ENCODE data around the gene GALNT10. TPM values are rescaled to one million over a fixed set of nuclear protein-coding genes. Genes with fewer than 3 reads are reported as not detected.

The GALNT10 gene
- total and polyA plus RNA-seq, 2 experiments from 2014 or later, result 3.2 to 12.9 TPM

DNA sequence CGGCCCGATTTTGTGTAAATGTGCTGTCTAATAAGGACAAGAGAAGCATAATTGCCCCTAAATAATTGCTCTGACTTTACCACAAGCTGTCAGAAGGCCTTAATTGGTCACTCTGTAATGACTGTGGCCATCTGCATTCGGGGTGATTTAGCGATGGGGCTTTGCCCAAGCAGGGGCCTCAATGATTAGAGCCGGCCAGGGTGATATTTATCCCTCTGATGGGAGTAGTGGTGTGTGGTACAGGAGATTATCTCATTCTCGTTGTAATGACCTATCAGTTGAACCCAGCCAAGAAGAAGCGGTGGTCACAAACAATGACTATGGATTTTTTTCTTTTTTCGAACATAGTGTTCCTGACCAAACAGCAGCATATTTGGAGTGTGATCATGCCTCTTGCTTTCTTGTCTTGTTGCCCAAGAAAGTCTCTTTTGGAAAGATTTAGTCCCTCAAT, 183.2 kb downstream of the GALNT10 start (continued):
- TF ChIP-seq, protein P1, sequence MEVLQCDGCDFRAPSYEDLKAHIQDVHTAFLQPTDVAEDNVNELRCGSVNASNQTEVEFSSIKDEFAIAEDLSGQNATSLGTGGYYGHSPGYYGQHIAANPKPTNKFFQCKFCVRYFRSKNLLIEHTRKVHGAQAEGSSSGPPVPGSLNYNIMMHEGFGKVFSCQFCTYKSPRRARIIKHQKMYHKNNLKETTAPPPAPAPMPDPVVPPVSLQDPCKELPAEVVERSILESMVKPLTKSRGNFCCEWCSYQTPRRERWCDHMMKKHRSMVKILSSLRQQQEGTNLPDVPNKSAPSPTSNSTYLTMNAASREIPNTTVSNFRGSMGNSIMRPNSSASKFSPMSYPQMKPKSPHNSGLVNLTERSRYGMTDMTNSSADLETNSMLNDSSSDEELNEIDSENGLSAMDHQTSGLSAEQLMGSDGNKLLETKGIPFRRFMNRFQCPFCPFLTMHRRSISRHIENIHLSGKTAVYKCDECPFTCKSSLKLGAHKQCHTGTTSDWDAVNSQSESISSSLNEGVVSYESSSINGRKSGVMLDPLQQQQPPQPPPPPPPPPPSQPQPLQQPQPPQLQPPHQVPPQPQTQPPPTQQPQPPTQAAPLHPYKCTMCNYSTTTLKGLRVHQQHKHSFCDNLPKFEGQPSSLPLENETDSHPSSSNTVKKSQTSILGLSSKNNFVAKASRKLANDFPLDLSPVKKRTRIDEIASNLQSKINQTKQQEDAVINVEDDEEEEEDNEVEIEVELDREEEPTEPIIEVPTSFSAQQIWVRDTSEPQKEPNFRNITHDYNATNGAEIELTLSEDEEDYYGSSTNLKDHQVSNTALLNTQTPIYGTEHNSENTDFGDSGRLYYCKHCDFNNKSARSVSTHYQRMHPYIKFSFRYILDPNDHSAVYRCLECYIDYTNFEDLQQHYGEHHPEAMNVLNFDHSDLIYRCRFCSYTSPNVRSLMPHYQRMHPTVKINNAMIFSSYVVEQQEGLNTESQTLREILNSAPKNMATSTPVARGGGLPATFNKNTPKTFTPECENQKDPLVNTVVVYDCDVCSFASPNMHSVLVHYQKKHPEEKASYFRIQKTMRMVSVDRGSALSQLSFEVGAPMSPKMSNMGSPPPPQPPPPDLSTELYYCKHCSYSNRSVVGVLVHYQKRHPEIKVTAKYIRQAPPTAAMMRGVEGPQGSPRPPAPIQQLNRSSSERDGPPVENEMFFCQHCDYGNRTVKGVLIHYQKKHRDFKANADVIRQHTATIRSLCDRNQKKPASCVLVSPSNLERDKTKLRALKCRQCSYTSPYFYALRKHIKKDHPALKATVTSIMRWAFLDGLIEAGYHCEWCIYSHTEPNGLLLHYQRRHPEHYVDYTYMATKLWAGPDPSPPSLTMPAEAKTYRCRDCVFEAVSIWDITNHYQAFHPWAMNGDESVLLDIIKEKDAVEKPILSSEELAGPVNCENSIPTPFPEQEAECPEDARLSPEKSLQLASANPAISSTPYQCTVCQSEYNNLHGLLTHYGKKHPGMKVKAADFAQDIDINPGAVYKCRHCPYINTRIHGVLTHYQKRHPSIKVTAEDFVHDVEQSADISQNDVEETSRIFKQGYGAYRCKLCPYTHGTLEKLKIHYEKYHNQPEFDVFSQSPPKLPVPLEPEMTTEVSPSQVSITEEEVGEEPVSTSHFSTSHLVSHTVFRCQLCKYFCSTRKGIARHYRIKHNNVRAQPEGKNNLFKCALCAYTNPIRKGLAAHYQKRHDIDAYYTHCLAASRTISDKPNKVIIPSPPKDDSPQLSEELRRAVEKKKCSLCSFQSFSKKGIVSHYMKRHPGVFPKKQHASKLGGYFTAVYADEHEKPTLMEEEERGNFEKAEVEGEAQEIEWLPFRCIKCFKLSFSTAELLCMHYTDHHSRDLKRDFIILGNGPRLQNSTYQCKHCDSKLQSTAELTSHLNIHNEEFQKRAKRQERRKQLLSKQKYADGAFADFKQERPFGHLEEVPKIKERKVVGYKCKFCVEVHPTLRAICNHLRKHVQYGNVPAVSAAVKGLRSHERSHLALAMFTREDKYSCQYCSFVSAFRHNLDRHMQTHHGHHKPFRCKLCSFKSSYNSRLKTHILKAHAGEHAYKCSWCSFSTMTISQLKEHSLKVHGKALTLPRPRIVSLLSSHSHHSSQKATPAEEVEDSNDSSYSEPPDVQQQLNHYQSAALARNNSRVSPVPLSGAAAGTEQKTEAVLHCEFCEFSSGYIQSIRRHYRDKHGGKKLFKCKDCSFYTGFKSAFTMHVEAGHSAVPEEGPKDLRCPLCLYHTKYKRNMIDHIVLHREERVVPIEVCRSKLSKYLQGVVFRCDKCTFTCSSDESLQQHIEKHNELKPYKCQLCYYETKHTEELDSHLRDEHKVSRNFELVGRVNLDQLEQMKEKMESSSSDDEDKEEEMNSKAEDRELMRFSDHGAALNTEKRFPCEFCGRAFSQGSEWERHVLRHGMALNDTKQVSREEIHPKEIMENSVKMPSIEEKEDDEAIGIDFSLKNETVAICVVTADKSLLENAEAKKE (CRISPR knock-in tag; IDR thresholded peaks at IDR 0.05), result no peak
- TF ChIP-seq POLR2AphosphoS5 (IDR thresholded peaks at IDR 0.05; ENCODE audit: low read depth) (no peak), REST (IDR thresholded peaks at IDR 0.05; ENCODE audit: unreplicated experiment) (no peak), ZNF331 (CRISPR knock-in tag; IDR thresholded peaks at IDR 0.05; ENCODE audit: low read depth) (no peak), EZH2phosphoT487 (IDR thresholded peaks at IDR 0.05; ENCODE audit: unreplicated experiment) (no peak)

GRCh38 chr5:154374264-154374663, 183.7 kb downstream of the GALNT10 start:
- Mint-ChIP-seq H3K4me1 (peaks cover 13% of the 10 kb centered on the region), H3K27ac (no peak overlapping the region), H3K36me3 (ENCODE audit: low read depth) (no peaks in the 10 kb centered on the region), H3K4me3 (no peak overlapping the region), H3K9me3 (no peaks in the 10 kb centered on the region), H3K27me3 (ENCODE audit: insufficient read depth, low read depth, poor library complexity) (peaks cover 6% of the 10 kb centered on the region)
- H3K79me2 ChIP-seq (replicated peaks; ENCODE audit: insufficient read depth), result no peaks in the 10 kb centered on the region
- no peaks in the 10 kb centered on the region; the same call in 1 of the 2 replicates for H3K9me2 ChIP-seq (ENCODE audit: insufficient read depth)
- no peak overlapping the region for H3K27ac ChIP-seq (ENCODE audit: low read depth)
- H3K27me3 ChIP-seq (ENCODE audit: insufficient read depth), result no peaks in the 10 kb centered on the region
- no peak overlapping the region for H3K4me3 ChIP-seq
- no peak overlapping the region for H2AFZ ChIP-seq
- TF ChIP-seq ZNF114 (CRISPR knock-in tag; IDR thresholded peaks at IDR 0.05) (no peak), STAT1 (IDR thresholded peaks at IDR 0.05; ENCODE audit: unreplicated experiment) (no peak)
- H3K36me3 ChIP-seq (ENCODE audit: insufficient read depth), result no peaks in the 10 kb centered on the region
- no peaks in the 10 kb centered on the region for H3F3A ChIP-seq (replicated peaks; ENCODE audit: low read depth)
- H3K4me2 ChIP-seq, result no peak overlapping the region
- DNase-seq (ENCODE audit: low spot score), result no peak
- H4K20me1 ChIP-seq (replicated peaks; ENCODE audit: insufficient read depth), result no peaks in the 10 kb centered on the region
- H3K4me1 ChIP-seq (ENCODE audit: insufficient read depth), result 0 out of 2 replicates have a peak, but pooled peaks cover 6% of the 10 kb centered on the region
- no peak for ATAC-seq

Measured in GM23338 (cell line).